Right ventricle myocardium superior (tissue), 1 donor: ENCODE data around the gene HOOK2. TPM values are rescaled to one million over a fixed set of nuclear protein-coding genes. Genes with fewer than 3 reads are reported as not detected.

Experiments used
- ATAC-seq: fragments of 200-7000 bp; cut with Tn5 transposase; one replicate; pipeline ENCODE4 v1.9.1; 2020; ENCODE audit warnings: mild to moderate bottlenecking; ENCODE audit not compliant: poor library complexity
- DNase-seq: peaks from one replicate; pipeline ENCODE4 v3.0.0-alpha.2; 2020
- intact Hi-C: fragments of 100-400 bp; cut with DNase I; formaldehyde crosslinking; loops from one replicate; pipeline ENCODE4 v1.11.2; 2022
- total RNA-seq: library from RNA; stranded (reverse); fragmentation: NEBNext Ultra II Directional; extraction: Animal tissue kit (Norgen Biotek cat#: 25700); gene quantifications from one replicate; pipeline ENCODE4 v1.2.1, GENCODE V29; 2021
- donor health status: DM: no; HTN: yes; CAD: no; lungs with severe emphysema.

HOOK2 gene
- total RNA-seq, 1 donor from 2014 or later, result 43.6 TPM

GRCh38 chr19:12786141-12786870 lies 11.0 kb upstream of the HOOK2 start:
- intact Hi-C loops, result no loop called here
- ATAC-seq (peak; percentile 0), DNase-seq (peak; percentile 83)

- DNase-seq (no peak), ATAC-seq (no peak)
Measured at GRCh38 chr19:12785431-12786031, 10.2 kb upstream of the HOOK2 start.

GRCh38 chr19:12784871-12785430 lies 9.6 kb upstream of the HOOK2 start:
- intact Hi-C loops, result no loop called here
- ATAC-seq, result no peak
- no peak for DNase-seq

More at GRCh38 chr19:12785431-12786031, 10.2 kb upstream of the HOOK2 start:
- intact Hi-C loops, result no loop called here

- intact Hi-C loops, result no loop called here
Measured at GRCh38 chr19:12784394-12784870, 9.1 kb upstream of the HOOK2 start.

GRCh38 chr19:12783849-12784393 lies 8.6 kb upstream of the HOOK2 start:
- ATAC-seq (no peak), DNase-seq (peak; percentile 65)
- intact Hi-C loops, result no loop called here

More at GRCh38 chr19:12784394-12784870, 9.1 kb upstream of the HOOK2 start:
- DNase-seq (no peak), ATAC-seq (no peak)

- ATAC-seq, result no peak
- no peak for DNase-seq
- intact Hi-C loops, result no loop called here
Measured at GRCh38 chr19:12783291-12783848, 8.0 kb upstream of the HOOK2 start.

GRCh38 chr19:12782424-12783290 lies 7.3 kb upstream of the HOOK2 start:
- ATAC-seq, result peak; percentile 76
- intact Hi-C loops, result no loop called here
- DNase-seq, result peak; percentile 95

GRCh38 chr19:12782174-12782423 lies 6.7 kb upstream of the HOOK2 start:
- intact Hi-C loops, result no loop called here
- ATAC-seq (no peak), DNase-seq (no peak)

- intact Hi-C loops, result no loop called here
- DNase-seq (peak; percentile 82), ATAC-seq (peak; percentile 6)
Measured at GRCh38 chr19:12779162-12779993, 4.0 kb upstream of the HOOK2 start.

GRCh38 chr19:12778905-12779161 lies 3.5 kb upstream of the HOOK2 start:
- DNase-seq (no peak), ATAC-seq (no peak)
- intact Hi-C loops, result no loop called here

- intact Hi-C loops, result no loop called here
- DNase-seq, result peak; percentile 87
- peak; percentile 35 for ATAC-seq
Measured at GRCh38 chr19:12778017-12778904, 2.9 kb upstream of the HOOK2 start.

GRCh38 chr19:12777217-12778016 lies 2.1 kb upstream of the HOOK2 start:
- intact Hi-C loops, result loop anchor here (1.0 kb wide), 1 partner anchor 18 kb away; no protein-coding TSS in a partner anchor
- ATAC-seq, result peak; percentile 62
- DNase-seq, result peak; percentile 89

GRCh38 chr19:12773571-12773970 lies 1.8 kb downstream of the HOOK2 start:
- intact Hi-C loops, result no loop called here
- DNase-seq, result no peak
- ATAC-seq, result peak; percentile 29

- intact Hi-C loops, result no loop called here
- DNase-seq (peak; percentile 75), ATAC-seq (peak; percentile 52)
Measured at GRCh38 chr19:12772323-12772722, 3.0 kb downstream of the HOOK2 start.

GRCh38 chr19:12770922-12771321 lies 4.4 kb downstream of the HOOK2 start:
- DNase-seq (no peak), ATAC-seq (no peak)
- intact Hi-C loops, result no loop called here

- intact Hi-C loops, result loop anchor here (5.0 kb wide), 2 partner anchors 33 to 78 kb away; partner anchors contain the start of genes PRDX2 and THSD8
- no peak for ATAC-seq
- DNase-seq, result no peak
Measured at GRCh38 chr19:12769689-12770088, 5.7 kb downstream of the HOOK2 start.
